OCI-LY7 (cell line): ENCODE measurements around the gene CSTPP1. TPM values are rescaled to one million over a fixed set of nuclear protein-coding genes. Genes with fewer than 3 reads are reported as not detected.

Experiments
- BruUV-seq: library from RNA; stranded (reverse); fragments of 400-500 nt; replicated peaks from 2 replicates; lab custom pipeline; 2021; lab: Mats Ljungman, UMichigan
- CTCF ChIA-PET: fragments of 300-600 bp; sonication (Branson Sonifier 250); formaldehyde crosslinking; loops from one replicate; lab custom pipeline; 2022; ENCODE audit warnings: antibody characterized with exemption; ENCODE audit not compliant: unreplicated experiment; lab: Charles Lee
- POLR2A ChIA-PET: fragments of 300-600 bp; sonication (Branson Sonifier 250); formaldehyde crosslinking; loops from one replicate; lab custom pipeline; 2022; ENCODE audit warnings: antibody characterized with exemption; lab: Charles Lee
- DNase-seq: peaks from one replicate; pipeline ENCODE4 v3.0.0-alpha.2; 2015; ENCODE audit warnings: low spot score
- H2AFZ ChIP-seq: fragments of 200-600 bp; sonication (generic), shearing (Covaris generic); 2 replicates; pipeline ENCODE4 v1.6.1; 2014; ENCODE audit warnings: mild to moderate bottlenecking, antibody characterized with exemption, low read length, moderate library complexity
- H3K27ac ChIP-seq: fragments of 200-600 bp; sonication (generic); 2 replicates; pipeline ENCODE4 v1.5.1; 2014; ENCODE audit warnings: mixed run types, low read depth, mild to moderate bottlenecking, moderate library complexity, low read length, inconsistent platforms; ENCODE audit not compliant: poor library complexity, severe bottlenecking
- H3K36me3 ChIP-seq: fragments of 200-600 bp; sonication (generic); 2 replicates; pipeline ENCODE4 v1.6.1; 2014; ENCODE audit warnings: mild to moderate bottlenecking, antibody characterized with exemption, low read length, moderate library complexity, mixed read lengths; ENCODE audit not compliant: insufficient read depth
- H3K4me1 ChIP-seq: fragments of 200-600 bp; sonication (generic); 2 replicates; pipeline ENCODE4 v1.5.1; 2014; ENCODE audit warnings: mild to moderate bottlenecking, low read length; ENCODE audit not compliant: insufficient read depth, poor library complexity, severe bottlenecking
- H3K4me2 ChIP-seq: fragments of 200-600 bp; sonication (generic); 2 replicates; pipeline ENCODE4 v1.6.1; 2014; ENCODE audit warnings: mild to moderate bottlenecking, low read length
- H3K4me3 ChIP-seq: fragments of 200-600 bp; sonication (generic); 2 replicates; pipeline ENCODE4 v1.5.1; 2014; ENCODE audit warnings: mild to moderate bottlenecking, low read depth, low read length; ENCODE audit not compliant: poor library complexity, severe bottlenecking
- H3K79me2 ChIP-seq: fragments of 200-600 bp; sonication (generic); 2 replicates; pipeline ENCODE4 v1.6.1; 2016; ENCODE audit warnings: low read depth, mild to moderate bottlenecking, low read length, moderate library complexity, mixed read lengths; ENCODE audit not compliant: insufficient read depth
- H3K9me2 ChIP-seq: fragments of 200-600 bp; sonication (generic); 2 replicates; pipeline ENCODE4 v1.6.1; 2016; ENCODE audit warnings: mild to moderate bottlenecking, low read length, mixed read lengths; ENCODE audit not compliant: insufficient read depth
- H3K9me3 ChIP-seq: fragments of 200-600 bp; sonication (generic); 2 replicates; pipeline ENCODE4 v1.6.1; 2014; ENCODE audit warnings: mild to moderate bottlenecking, mixed run types, low read length, mixed read lengths
- H4K20me1 ChIP-seq: fragments of 200-600 bp; sonication (generic); 2 replicates; pipeline ENCODE4 v1.6.1; 2014; ENCODE audit warnings: mild to moderate bottlenecking, antibody characterized with exemption, low read length, moderate library complexity, mixed read lengths; ENCODE audit not compliant: insufficient read depth
- CTCF ChIP-seq: fragments of 200-600 bp; sonication (generic); conservative IDR thresholded peaks from 2 replicates; pipeline ENCODE4 v1.5.1; 2014; ENCODE audit warnings: mild to moderate bottlenecking, antibody characterized with exemption, low read length, moderate library complexity, mixed read lengths
- EZH2phosphoT487 ChIP-seq: fragments of 200-600 bp; sonication (generic); IDR thresholded peaks from 2 replicates; pipeline ENCODE4 v1.6.1; 2018; ENCODE audit warnings: low read depth, borderline replicate concordance, mild to moderate bottlenecking, mixed run types, antibody characterized with exemption, low read length, moderate library complexity, mixed read lengths
- intact Hi-C: fragments of 100-400 bp; cut with micrococcal nuclease; formaldehyde crosslinking; loops from one replicate; pipeline ENCODE4 v1.10.0; 2022; ENCODE audit not compliant: unreplicated experiment
- total RNA-seq, 2 experiments: library from RNA; depleted of rRNA in 1 of 2; stranded (reverse); fragments of >200 nt in 1 of 2; shearing (Covaris generic) in 1 of 2; gene quantifications; 2 replicates each; pipeline ENCODE4 v1.2.3, GENCODE V29; 2014 to 2022

The CSTPP1 gene
- total RNA-seq, 2 experiments from 2014 or later = 39.6 to 43.1 TPM

DNA sequence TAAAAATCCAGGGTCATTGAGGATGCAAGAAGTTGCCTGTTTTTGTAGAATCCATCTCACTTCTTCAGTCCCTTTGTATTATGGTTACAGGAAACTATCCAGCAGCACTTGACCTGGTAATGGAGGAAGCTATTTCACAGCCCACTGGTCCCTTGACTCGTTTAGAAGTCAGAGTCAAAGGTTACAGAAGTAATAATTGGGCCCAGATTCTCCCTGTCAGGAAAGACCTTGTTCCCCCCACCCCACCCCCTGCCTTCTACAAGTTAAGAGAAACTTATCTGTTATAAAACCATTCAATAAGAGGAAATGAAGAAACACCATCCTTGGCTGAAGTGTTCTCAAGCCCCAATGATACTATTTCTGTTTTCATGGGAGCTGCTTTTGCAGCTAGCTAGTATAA, 65.8 kb downstream of the CSTPP1 start:
- no peaks in the 10 kb centered on the region for H3K9me2 ChIP-seq
- TF ChIP-seq EZH2phosphoT487 (no peak), CTCF (no peak)
- POLR2A ChIA-PET = interaction anchor here (0.5 to 4.3 kb wide), 15 partner anchors 7 to 152 kb away, joined by 3 to 22 read pairs (median 6); no protein-coding TSS in a partner anchor
- CTCF ChIA-PET = interaction anchor here (0.6 to 1.2 kb wide), 4 partner anchors 21 to 152 kb away, joined by 3 to 4 read pairs (median 3); no protein-coding TSS in a partner anchor
- H3K4me1 ChIP-seq = peaks cover 92% of the 10 kb centered on the region
- no peaks in the 10 kb centered on the region for H3K9me3 ChIP-seq
- DNase-seq = peak; percentile 55
- peaks cover 42% of the 10 kb centered on the region; the same call in 1 of the 2 replicates for H3K79me2 ChIP-seq
- H4K20me1 ChIP-seq = no peaks in the 10 kb centered on the region
- H3K4me3 ChIP-seq = peak overlapping the region; percentile 35
- H3K36me3 ChIP-seq = peaks cover 17% of the 10 kb centered on the region
- BruUV-seq = no TSS peak
- peak overlapping the region; percentile 66; the same call in 1 of the 2 replicates for H2AFZ ChIP-seq
- H3K27ac ChIP-seq = peak overlapping the region; percentile 89
- peak overlapping the region; percentile 61 for H3K4me2 ChIP-seq
- intact Hi-C loops = loop anchor here (2.0 to 5.0 kb wide), 3 partner anchors 65 to 150 kb away; partner anchors contain the start of genes CSTPP1 and LRP4

DNA sequence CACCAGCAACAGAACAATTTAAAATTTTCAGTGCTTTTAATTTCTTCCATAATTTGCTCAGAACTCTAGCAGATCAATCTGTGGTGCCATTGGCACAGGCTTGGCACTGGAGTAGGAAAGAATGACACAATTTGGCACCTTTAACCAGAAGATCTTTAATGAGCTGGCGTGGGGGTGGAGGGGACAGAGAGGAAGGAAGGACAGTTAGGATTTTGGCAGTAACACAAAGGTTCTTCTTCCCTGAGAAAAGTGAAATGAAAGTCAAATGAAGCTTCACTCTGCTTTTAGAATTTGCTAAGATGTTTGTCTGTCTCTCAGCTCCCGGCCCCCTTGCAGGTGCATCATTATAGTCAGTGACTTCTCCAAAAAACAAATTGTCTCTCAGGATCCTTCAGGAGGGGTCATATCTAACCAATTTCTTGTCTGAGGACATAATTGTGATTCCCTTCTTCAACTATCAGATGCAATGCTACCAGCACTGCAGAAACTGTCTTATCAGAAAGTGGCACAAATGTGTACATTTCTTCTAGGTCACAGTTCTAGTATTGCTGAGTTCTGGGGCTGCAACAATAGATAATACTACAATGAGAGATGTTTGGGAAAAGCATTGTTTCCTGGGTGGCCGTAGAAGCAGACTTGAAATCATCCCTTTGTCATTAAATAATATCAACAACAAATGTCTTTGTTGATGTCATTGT, 66.8 kb downstream of the CSTPP1 start:
- H2AFZ ChIP-seq = no peak overlapping the region; the same call in 1 of the 2 replicates
- ChIA-PET CTCF (interaction anchor here (0.9 kb wide), 1 partner anchor 103 kb away, joined by 3 read pairs; no protein-coding TSS in a partner anchor), POLR2A (interaction anchor here (0.6 to 4.3 kb wide), 16 partner anchors 9 to 235 kb away, joined by 3 to 16 read pairs (median 5); no protein-coding TSS in a partner anchor)
- H3K79me2 ChIP-seq = peaks cover 42% of the 10 kb centered on the region; the same call in 1 of the 2 replicates
- no peaks in the 10 kb centered on the region for H3K9me2 ChIP-seq
- peak overlapping the region; percentile 61 for H3K4me2 ChIP-seq
- BruUV-seq = no TSS peak
- H3K27ac ChIP-seq = peak overlapping the region; percentile 89
- TF ChIP-seq CTCF = no peak
- TF ChIP-seq EZH2phosphoT487 = no peak
- H3K4me1 ChIP-seq = peaks cover 96% of the 10 kb centered on the region
- no peaks in the 10 kb centered on the region for H4K20me1 ChIP-seq
- H3K4me3 ChIP-seq = peak overlapping the region; percentile 35
- H3K36me3 ChIP-seq = peaks cover 16% of the 10 kb centered on the region
- no peaks in the 10 kb centered on the region for H3K9me3 ChIP-seq
- peak; percentile 79 for DNase-seq
- intact Hi-C loops = loop anchor here (1.0 to 5.0 kb wide), 4 partner anchors 66 to 149 kb away; partner anchors contain the start of genes CSTPP1 and LRP4
